Naive thymus-derived CD8-positive, alpha-beta T cell (primary cell): ENCODE measurements around the gene INAFM2. TPM values are rescaled to one million over a fixed set of nuclear protein-coding genes. Genes with fewer than 3 reads are reported as not detected.

Experiments used
- ATAC-seq, 2 donors: fragments of 150-1000 bp; cut with Tn5 transposase in 1 of 2; sonication (Bioruptor Pico), chemical (Tn5 transposase) in 1 of 2; 1 replicate in 1 of 2; 2 replicates in 1 of 2; pipeline ENCODE4 v1.10.0; 2021; ENCODE audit warnings: mild to moderate bottlenecking in 2 of 2, moderate library complexity in 2 of 2
- POLR2A ChIA-PET: fragments of 350-600 bp; sonication (Branson Sonifier 250); formaldehyde crosslinking; loops from one replicate; lab custom pipeline; 2021; ENCODE audit warnings: antibody characterized with exemption; lab: Charles Lee
- DNase-seq, 10 donors: peaks; one replicate each; pipeline versions ENCODE4 v3.0.0 to v3.0.0-alpha.2; 2020 to 2022
- H3K27ac Mint-ChIP-seq, 10 donors: one replicate each; pipeline ENCODE4 v1.8.0; 2020 to 2022; ENCODE audit warnings: mild to moderate bottlenecking in 10 of 10, mixed read lengths in 10 of 10, moderate library complexity in 4 of 10, inconsistent platforms in 1 of 10
- H3K27me3 Mint-ChIP-seq, 5 donors: one replicate each; pipeline ENCODE4 v1.8.0; 2021 to 2022; ENCODE audit warnings: mixed read lengths in 5 of 5
- H3K36me3 Mint-ChIP-seq, 3 donors: one replicate each; pipeline ENCODE4 v1.8.0; 2020 to 2022; ENCODE audit warnings: mixed read lengths in 3 of 3, mild to moderate bottlenecking in 2 of 3, inconsistent platforms in 1 of 3
- H3K4me1 Mint-ChIP-seq, 4 donors: one replicate each; pipeline ENCODE4 v1.8.0; 2021 to 2022; ENCODE audit warnings: mixed read lengths in 4 of 4
- H3K4me3 Mint-ChIP-seq, 10 donors: one replicate each; pipeline ENCODE4 v1.8.0; 2020 to 2022; ENCODE audit warnings: mild to moderate bottlenecking in 10 of 10, mixed read lengths in 10 of 10, moderate library complexity in 6 of 10, inconsistent platforms in 1 of 10
- H3K9me3 Mint-ChIP-seq, 9 donors: one replicate each; pipeline ENCODE4 v1.8.0; 2020 to 2022; ENCODE audit warnings: mixed read lengths in 9 of 9, mild to moderate bottlenecking in 3 of 9, inconsistent platforms in 1 of 9, moderate library complexity in 1 of 9
- polyA plus RNA-seq, 3 donors: library from polyadenylated mRNA; unstranded; fragments of 300-500 nt; fragmentation: Illumina TruSeq; gene quantifications; one replicate each; pipeline ENCODE4 v1.2.3, GENCODE V29; 2021
- total RNA-seq, 8 experiments: library from RNA in 2 of 8; stranded (reverse) in 2 of 8; gene quantifications; one replicate each; pipeline ENCODE4 v1.2.3 and lab custom pipeline; 2021 to 2026

The INAFM2 gene
- total and polyA plus RNA-seq, 5 experiments from 2014 or later, result 0.69 to 8.1 (median 2.5) TPM

- H3K36me3 Mint-ChIP-seq, result peaks cover 0 to 38% (median 0%) of the 10 kb centered on the region in 3 donors
- H3K4me1 Mint-ChIP-seq, result peaks cover 0 to under 1% (median 0%) of the 10 kb centered on the region in 4 donors
- no peak overlapping the region for H3K4me3 Mint-ChIP-seq
- POLR2A ChIA-PET, result interaction anchor here (0.6 kb wide), 1 partner anchor 72 kb away, joined by 3 read pairs; no protein-coding TSS in a partner anchor
- no peaks in the 10 kb centered on the region for H3K27me3 Mint-ChIP-seq
- DNase-seq (no peak), ATAC-seq (no peak)
- peak overlapping the region in 2 of 10 donors; percentile 49 to 76 for H3K27ac Mint-ChIP-seq
- no peaks in the 10 kb centered on the region for H3K9me3 Mint-ChIP-seq
Measured at GRCh38 chr15:40289140-40289775, 34.2 kb upstream of the INAFM2 start.

DNA sequence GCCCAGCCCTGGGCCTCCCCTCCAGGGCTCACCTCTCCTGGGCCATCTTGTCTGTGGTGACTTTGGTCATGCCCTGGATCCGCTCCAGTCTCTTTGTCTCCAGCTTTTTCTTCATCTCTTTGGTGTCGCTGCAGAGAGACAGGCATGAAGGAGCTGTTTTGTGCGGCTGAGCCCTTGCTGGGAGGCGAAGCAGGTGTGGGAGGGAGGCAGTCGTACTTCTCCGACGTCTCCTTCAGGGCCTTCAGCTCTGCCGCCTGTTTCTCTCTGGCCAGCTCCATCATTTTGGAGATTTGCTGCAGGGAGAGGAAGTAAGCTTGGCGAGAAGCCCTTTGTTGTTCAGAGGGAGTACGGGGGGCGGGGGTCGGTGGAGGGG, 33.0 kb upstream of the INAFM2 start:
- DNase-seq (no peak), ATAC-seq (no peak)
- POLR2A ChIA-PET, result interaction anchor here (1.8 kb wide), 1 partner anchor 18 kb away, joined by 8 read pairs; the partner anchor contains the start of gene PLCB2
- Mint-ChIP-seq H3K4me3 (no peak overlapping the region), H3K4me1 (no peaks in the 10 kb centered on the region), H3K27me3 (no peaks in the 10 kb centered on the region), H3K36me3 (peaks cover 0 to 42% (median 0%) of the 10 kb centered on the region in 3 donors), H3K9me3 (no peaks in the 10 kb centered on the region), H3K27ac (no peak overlapping the region)

DNA sequence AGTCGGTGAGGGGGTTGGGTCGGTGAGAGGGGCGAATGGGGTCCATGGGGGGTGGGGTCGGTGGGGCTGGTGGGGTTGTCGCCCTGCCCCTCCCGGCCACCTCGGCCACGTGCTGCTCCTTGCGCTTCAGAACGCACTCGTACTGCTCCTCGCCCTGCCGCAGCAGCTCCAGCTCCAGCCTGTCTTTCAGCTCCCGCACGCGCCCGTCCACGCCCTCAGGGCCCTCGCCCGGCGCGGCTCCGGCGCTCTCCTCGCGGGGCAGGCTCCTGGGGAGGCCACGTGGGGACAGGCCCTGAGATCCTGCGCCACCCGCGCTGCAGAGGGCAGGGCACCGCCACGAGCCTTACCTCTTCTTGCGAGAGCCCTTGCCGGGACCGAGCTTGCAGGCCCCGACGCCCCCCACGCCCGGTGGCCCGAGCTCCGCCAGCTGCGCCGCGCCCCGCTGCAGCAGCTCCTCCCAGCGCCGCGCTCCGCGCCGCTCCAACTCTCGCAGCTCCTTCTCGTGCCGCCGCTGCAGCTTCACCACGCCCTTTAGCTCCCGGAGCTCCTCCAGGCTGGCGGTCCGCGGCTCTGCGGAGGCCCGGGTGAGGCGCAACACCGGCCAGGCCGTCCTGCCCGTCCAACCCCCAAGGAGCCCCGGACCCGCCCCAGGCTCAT, 32.4 kb upstream of the INAFM2 start:
- H3K9me3 Mint-ChIP-seq, result no peaks in the 10 kb centered on the region
- H3K4me1 Mint-ChIP-seq, result no peaks in the 10 kb centered on the region
- H3K36me3 Mint-ChIP-seq, result peaks cover 0 to 44% (median 0%) of the 10 kb centered on the region in 3 donors
- no peak overlapping the region for H3K27ac Mint-ChIP-seq
- no peak overlapping the region for H3K4me3 Mint-ChIP-seq
- DNase-seq (no peak), ATAC-seq (no peak)
- H3K27me3 Mint-ChIP-seq, result no peaks in the 10 kb centered on the region
- POLR2A ChIA-PET, result interaction anchor here (1.8 kb wide), 1 partner anchor 17 kb away, joined by 8 read pairs; the partner anchor contains the start of gene PLCB2

DNA sequence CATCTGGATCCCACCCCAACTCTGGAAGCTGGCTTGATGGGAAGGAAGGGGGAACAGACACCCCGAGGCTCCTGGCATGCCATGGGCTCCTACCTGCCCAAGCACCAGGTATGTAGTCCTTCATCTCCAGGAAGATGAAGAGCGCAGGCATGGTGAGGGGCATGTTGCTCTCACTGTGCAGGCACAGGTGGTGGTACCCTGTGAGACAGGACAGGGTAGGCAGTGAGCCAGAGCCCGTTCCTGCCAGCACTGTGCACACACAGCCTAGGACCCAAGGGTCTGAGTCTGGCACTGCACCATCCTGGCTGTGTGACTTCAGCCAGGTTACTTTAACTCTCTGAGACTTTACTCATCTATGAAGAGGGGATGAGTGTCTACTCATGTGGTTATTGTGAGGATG, 31.2 kb upstream of the INAFM2 start:
- POLR2A ChIA-PET, result no interaction called here
- no peaks in the 10 kb centered on the region for H3K9me3 Mint-ChIP-seq
- H3K27me3 Mint-ChIP-seq, result no peaks in the 10 kb centered on the region
- peaks cover 0 to 49% (median 0%) of the 10 kb centered on the region in 3 donors for H3K36me3 Mint-ChIP-seq
- no peak overlapping the region for H3K4me3 Mint-ChIP-seq
- no peaks in the 10 kb centered on the region for H3K4me1 Mint-ChIP-seq
- H3K27ac Mint-ChIP-seq, result no peak overlapping the region
- ATAC-seq, result no peak
- no peak for DNase-seq

- H3K4me1 Mint-ChIP-seq, result peaks cover 0 to 3% (median 0%) of the 10 kb centered on the region in 4 donors
- ATAC-seq (no peak), DNase-seq (no peak)
- peak overlapping the region in 3 of 10 donors; percentile 22 to 75 (median 55) for H3K27ac Mint-ChIP-seq
- H3K36me3 Mint-ChIP-seq, result peaks cover 0 to 49% (median 0%) of the 10 kb centered on the region in 3 donors
- H3K9me3 Mint-ChIP-seq, result no peaks in the 10 kb centered on the region
- no peaks in the 10 kb centered on the region for H3K27me3 Mint-ChIP-seq
- H3K4me3 Mint-ChIP-seq, result no peak overlapping the region
- POLR2A ChIA-PET, result interaction anchor here (0.9 kb wide), 1 partner anchor 15 kb away, joined by 4 read pairs; the partner anchor contains the start of gene PLCB2
Measured at GRCh38 chr15:40293006-40293405, 30.5 kb upstream of the INAFM2 start.

GRCh38 chr15:40293905-40294895, 29.3 kb upstream of the INAFM2 start:
- Mint-ChIP-seq H3K36me3 (peaks cover 2 to 49% (median 4%) of the 10 kb centered on the region in 3 donors), H3K4me3 (no peak overlapping the region), H3K4me1 (peaks cover 0 to 3% (median 0%) of the 10 kb centered on the region in 4 donors), H3K9me3 (peaks cover 0 to 2% (median 0%) of the 10 kb centered on the region in 9 donors), H3K27me3 (no peaks in the 10 kb centered on the region), H3K27ac (no peak overlapping the region)
- DNase-seq (no peak), ATAC-seq (no peak)
- POLR2A ChIA-PET, result interaction anchor here (0.9 to 2.5 kb wide), 2 partner anchors 13 kb away, joined by 4 to 13 read pairs; partner anchors contain the start of gene PLCB2

DNA sequence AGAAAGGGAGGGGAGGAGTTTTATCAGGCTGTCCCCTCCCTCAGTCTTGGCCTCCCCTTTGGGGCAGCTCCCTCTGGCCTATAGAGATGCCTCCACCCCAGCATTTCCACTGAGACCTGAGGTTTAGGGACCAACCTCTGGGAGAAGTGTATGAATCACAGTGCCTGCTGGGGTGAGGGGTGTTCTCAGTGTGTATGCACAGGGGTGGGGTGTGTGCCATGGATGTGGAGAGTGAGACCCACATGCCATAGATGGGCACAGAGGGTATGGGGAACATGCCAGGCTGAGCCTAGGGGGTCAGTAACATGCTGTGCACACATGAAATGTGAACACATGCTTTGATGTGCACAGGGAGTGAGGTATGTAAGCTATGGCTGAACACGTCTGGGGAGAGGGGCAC, 28.2 kb upstream of the INAFM2 start:
- Mint-ChIP-seq H3K27ac (no peak overlapping the region), H3K9me3 (peaks cover 0 to 9% (median 0%) of the 10 kb centered on the region in 9 donors), H3K27me3 (no peaks in the 10 kb centered on the region), H3K36me3 (peaks cover 7 to 49% (median 15%) of the 10 kb centered on the region in 3 donors), H3K4me3 (no peak overlapping the region), H3K4me1 (peaks cover 0 to 3% (median 0%) of the 10 kb centered on the region in 4 donors)
- POLR2A ChIA-PET, result interaction anchor here (2.5 kb wide), 1 partner anchor 12 kb away, joined by 13 read pairs; the partner anchor contains the start of gene PLCB2
- DNase-seq (no peak), ATAC-seq (no peak)

GRCh38 chr15:40295877-40296560, 27.5 kb upstream of the INAFM2 start:
- POLR2A ChIA-PET, result interaction anchor here (2.5 kb wide), 1 partner anchor 11 kb away, joined by 13 read pairs; the partner anchor contains the start of gene PLCB2
- Mint-ChIP-seq H3K4me3 (no peak overlapping the region), H3K4me1 (peaks cover 0 to 3% (median 0%) of the 10 kb centered on the region in 4 donors), H3K27me3 (no peaks in the 10 kb centered on the region), H3K27ac (peak overlapping the region in 1 of 10 donors; percentile 83), H3K9me3 (peaks cover 0 to 14% (median 2%) of the 10 kb centered on the region in 9 donors), H3K36me3 (peaks cover 13 to 52% (median 22%) of the 10 kb centered on the region in 3 donors)
- ATAC-seq, result no peak
- no peak for DNase-seq

DNA sequence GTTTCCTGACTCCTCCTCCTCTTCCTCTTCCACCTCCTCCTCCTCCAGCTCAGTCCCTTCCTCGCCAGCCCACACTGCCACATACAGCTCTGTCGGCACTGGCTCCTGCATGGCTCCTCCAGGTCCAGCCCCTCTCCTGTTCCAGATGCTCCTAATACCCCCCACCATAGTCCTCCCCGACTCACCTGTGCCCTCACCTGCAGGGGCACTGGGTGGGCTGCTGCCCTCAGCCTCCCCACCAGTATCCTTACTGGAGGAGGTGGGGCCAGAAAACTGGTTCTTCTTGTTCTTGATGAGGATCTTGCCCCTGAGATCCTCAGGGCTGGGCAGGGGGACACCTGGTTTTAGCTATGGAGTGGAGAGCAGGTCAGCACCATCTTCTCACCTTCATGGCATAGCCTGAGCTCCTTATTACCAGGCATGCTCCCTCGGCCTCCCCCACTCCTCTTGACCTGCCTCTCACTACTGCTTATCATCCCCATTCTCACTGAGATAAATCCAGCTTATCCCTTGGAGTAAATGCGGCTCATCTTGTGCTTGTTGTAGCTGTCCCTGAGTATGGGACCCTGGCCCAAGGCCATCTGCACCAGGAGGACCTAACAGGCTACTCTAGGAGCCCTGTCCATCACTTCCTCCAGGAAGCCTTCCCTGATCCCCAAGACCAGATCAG, 26.8 kb upstream of the INAFM2 start:
- ATAC-seq (no peak), DNase-seq (no peak)
- POLR2A ChIA-PET, result interaction anchor here (2.5 kb wide), 1 partner anchor 10 kb away, joined by 13 read pairs; the partner anchor contains the start of gene PLCB2
- no peak overlapping the region for H3K4me3 Mint-ChIP-seq
- peak overlapping the region in 4 of 10 donors; percentile 1 to 83 (median 30) for H3K27ac Mint-ChIP-seq
- peaks cover 0 to 14% (median 2%) of the 10 kb centered on the region in 9 donors for H3K9me3 Mint-ChIP-seq
- peaks cover 15 to 57% (median 27%) of the 10 kb centered on the region in 3 donors for H3K36me3 Mint-ChIP-seq
- no peaks in the 10 kb centered on the region for H3K27me3 Mint-ChIP-seq
- peaks cover 0 to 3% (median 0%) of the 10 kb centered on the region in 4 donors for H3K4me1 Mint-ChIP-seq

- H3K9me3 Mint-ChIP-seq, result peaks cover 0 to 14% (median 2%) of the 10 kb centered on the region in 9 donors
- no peak overlapping the region for H3K27ac Mint-ChIP-seq
- no peaks in the 10 kb centered on the region for H3K27me3 Mint-ChIP-seq
- H3K4me3 Mint-ChIP-seq, result no peak overlapping the region
- ATAC-seq (no peak), DNase-seq (no peak)
- POLR2A ChIA-PET, result interaction anchor here (1.0 to 1.7 kb wide), 2 partner anchors 10 to 11 kb away, joined by 3 to 5 read pairs; no protein-coding TSS in a partner anchor
- H3K4me1 Mint-ChIP-seq, result peaks cover 0 to 3% (median 0%) of the 10 kb centered on the region in 4 donors
- peaks cover 15 to 59% (median 28%) of the 10 kb centered on the region in 3 donors for H3K36me3 Mint-ChIP-seq
Measured at GRCh38 chr15:40297356-40297755, 26.1 kb upstream of the INAFM2 start.
